H9 (cell line): ENCODE data around the gene NEAT1. TPM values are rescaled to one million over a fixed set of nuclear protein-coding genes. Genes with fewer than 3 reads are reported as not detected.

Source experiments
- DNase-seq: peaks from one replicate; pipeline ENCODE4 v3.0.0-alpha.2; 2017
- H2AFZ ChIP-seq: one replicate; pipeline ENCODE4 v1.6.1; 2013; ENCODE audit warnings: mild to moderate bottlenecking, low read length, control low read depth, moderate library complexity
- H2AK5ac ChIP-seq: 2 replicates; pipeline ENCODE4 v1.6.1; 2013; ENCODE audit warnings: low read length, control low read depth, mixed read lengths; ENCODE audit not compliant: insufficient read length
- H2BK120ac ChIP-seq: one replicate; pipeline ENCODE4 v1.6.1; 2013; ENCODE audit warnings: low read depth, mild to moderate bottlenecking, low read length, control low read depth, inconsistent platforms; ENCODE audit not compliant: poor library complexity, severe bottlenecking
- H2BK12ac ChIP-seq: 2 replicates; pipeline ENCODE4 v1.6.1; 2013; ENCODE audit warnings: low read length, control low read depth, mixed read lengths, low read depth; ENCODE audit not compliant: insufficient read length
- H2BK15ac ChIP-seq: 2 replicates; pipeline ENCODE4 v1.6.1; 2013; ENCODE audit warnings: low read depth, low read length, control low read depth
- H2BK20ac ChIP-seq: one replicate; pipeline ENCODE4 v1.6.1; 2013; ENCODE audit warnings: low read depth, mild to moderate bottlenecking, low read length, control low read depth, inconsistent platforms; ENCODE audit not compliant: poor library complexity, severe bottlenecking
- H2BK5ac ChIP-seq: 2 replicates; pipeline ENCODE4 v1.6.1; 2013; ENCODE audit warnings: low read length, control low read depth, mixed read lengths; ENCODE audit not compliant: insufficient read length
- H3K14ac ChIP-seq: 2 replicates; pipeline ENCODE4 v1.6.1; 2013; ENCODE audit warnings: low read length, control low read depth; ENCODE audit not compliant: insufficient read depth
- H3K18ac ChIP-seq: 2 replicates; pipeline ENCODE4 v1.6.1; 2013; ENCODE audit warnings: low read depth, mild to moderate bottlenecking, mixed read lengths, low read length, control low read depth; ENCODE audit not compliant: insufficient read length
- H3K23ac ChIP-seq: 2 replicates; pipeline ENCODE4 v1.6.1; 2013; ENCODE audit warnings: low read length, control low read depth, mixed read lengths, low read depth; ENCODE audit not compliant: insufficient read length
- H3K23me2 ChIP-seq: 2 replicates; pipeline ENCODE4 v1.6.1; 2013; ENCODE audit warnings: low read depth, mild to moderate bottlenecking, mixed read lengths, low read length, control low read depth; ENCODE audit not compliant: insufficient read length, poor library complexity, severe bottlenecking
- H3K27ac ChIP-seq: 2 replicates; pipeline ENCODE4 v1.5.1; 2013; ENCODE audit warnings: low read length, control low read depth, mixed read lengths, low read depth; ENCODE audit not compliant: insufficient read length
- H3K27me3 ChIP-seq: 2 replicates; pipeline ENCODE4 v1.6.1; 2013; ENCODE audit warnings: low read length, control low read depth, inconsistent platforms; ENCODE audit not compliant: insufficient read depth
- H3K4ac ChIP-seq: 2 replicates; pipeline ENCODE4 v1.6.1; 2013; ENCODE audit warnings: low read depth, mild to moderate bottlenecking, control low read depth, inconsistent platforms, low read length, moderate library complexity
- H3K4me1 ChIP-seq: 2 replicates; pipeline ENCODE4 v1.6.1; 2013; ENCODE audit warnings: low read length, control low read depth, inconsistent platforms; ENCODE audit not compliant: insufficient read depth
- H3K4me2 ChIP-seq: 2 replicates; pipeline ENCODE4 v1.6.1; 2013; ENCODE audit warnings: low read length, control low read depth, mixed read lengths; ENCODE audit not compliant: insufficient read length, insufficient read depth
- H3K56ac ChIP-seq: 2 replicates; pipeline ENCODE4 v1.6.1; 2013; ENCODE audit warnings: low read depth, mild to moderate bottlenecking, mixed read lengths, low read length, control low read depth; ENCODE audit not compliant: insufficient read length
- H3K79me1 ChIP-seq: 2 replicates; pipeline ENCODE4 v1.6.1; 2013; ENCODE audit warnings: low read depth, mild to moderate bottlenecking, moderate library complexity, low read length, control low read depth, inconsistent platforms; ENCODE audit not compliant: insufficient read depth, poor library complexity, severe bottlenecking
- H3K79me2 ChIP-seq: 2 replicates; pipeline ENCODE4 v1.6.1; 2013; ENCODE audit warnings: low read length, control low read depth, inconsistent platforms; ENCODE audit not compliant: insufficient read depth
- H3K9ac ChIP-seq: 2 replicates; pipeline ENCODE4 v1.6.1; 2013; ENCODE audit warnings: low read length, control low read depth, mixed read lengths; ENCODE audit not compliant: insufficient read length; ENCODE audit errors: extremely low read depth
- H3K9me3 ChIP-seq: one replicate; pipeline ENCODE4 v1.6.1; 2013; ENCODE audit warnings: low read depth, low read length, inconsistent platforms; ENCODE audit not compliant: control insufficient read depth
- H3T11ph ChIP-seq: one replicate; pipeline ENCODE4 v1.6.1; 2013; ENCODE audit warnings: mild to moderate bottlenecking, low read length, control low read depth, inconsistent platforms
- H4K20me1 ChIP-seq: one replicate; pipeline ENCODE4 v1.6.1; 2013; ENCODE audit not compliant: control insufficient read depth, insufficient read length, insufficient read depth
- H4K5ac ChIP-seq: 2 replicates; pipeline ENCODE4 v1.6.1; 2013; ENCODE audit warnings: low read depth, mild to moderate bottlenecking, mixed read lengths, low read length, control low read depth; ENCODE audit not compliant: insufficient read length
- H4K8ac ChIP-seq: replicated peaks from 2 replicates; pipeline ENCODE4 v1.6.1; 2013; ENCODE audit warnings: low read length, control low read depth, mixed read lengths, low read depth; ENCODE audit not compliant: insufficient read length
- H4K91ac ChIP-seq: 2 replicates; pipeline ENCODE4 v1.6.1; 2013; ENCODE audit warnings: low read depth, mild to moderate bottlenecking, moderate library complexity, mixed read lengths, low read length, control low read depth; ENCODE audit not compliant: insufficient read length
- H3K27ac Mint-ChIP-seq, 3 experiments: 2 replicates in 2 of 3; 3 replicates in 1 of 3; pipeline ENCODE4 v1.8.0; 2020 to 2021; ENCODE audit warnings: mixed read lengths in 3 of 3, mild to moderate bottlenecking in 1 of 3, moderate library complexity in 1 of 3
- H3K27me3 Mint-ChIP-seq: 2 replicates; pipeline ENCODE4 v1.8.0; 2021; ENCODE audit warnings: low read depth, mild to moderate bottlenecking, moderate library complexity, mixed read lengths
- H3K36me3 Mint-ChIP-seq, 3 experiments: 2 replicates in 2 of 3; 3 replicates in 1 of 3; pipeline ENCODE4 v1.8.0; 2020 to 2021; ENCODE audit warnings: low read depth in 3 of 3, mixed read lengths in 3 of 3; ENCODE audit not compliant: insufficient read depth in 1 of 3
- H3K4me1 Mint-ChIP-seq, 2 experiments: 2 replicates each; pipeline ENCODE4 v1.8.0; 2020; ENCODE audit warnings: mixed read lengths in 2 of 2
- H3K4me3 Mint-ChIP-seq, 2 experiments: 2 replicates in 1 of 2; 3 replicates in 1 of 2; pipeline ENCODE4 v1.8.0; 2020 to 2021; ENCODE audit warnings: mild to moderate bottlenecking in 2 of 2, mixed read lengths in 2 of 2, moderate library complexity in 1 of 2
- H3K9me3 Mint-ChIP-seq, 2 experiments: 2 replicates in 1 of 2; 3 replicates in 1 of 2; pipeline ENCODE4 v1.8.0; 2020; ENCODE audit warnings: mild to moderate bottlenecking in 2 of 2, mixed read lengths in 2 of 2, moderate library complexity in 1 of 2
- WGBS: extraction: QIAGEN DNeasy Blood & Tissue Kit; methylation state at CpG from one replicate; pipeline ENCODE4 v1.1.7; 2013; ENCODE audit warnings: missing lambda C conversion rate, low lambda C conversion rate, mixed read lengths; ENCODE audit not compliant: insufficient read length; ENCODE audit errors: extremely low coverage; 5-methylcytosine and 5-hydroxymethylcytosine counted together
- total RNA-seq: library from RNA; stranded (reverse); gene quantifications from 2 replicates; pipeline ENCODE4 v1.2.1, GENCODE V29; 2021
- TF ChIP-seq, protein P1 (sequence below): fragments of 200-600 bp; sonication (generic); conservative IDR thresholded peaks from 3 replicates; pipeline ENCODE4 v1.8.0; 2021; ENCODE audit warnings: antibody characterized with exemption, mild to moderate bottlenecking

Gene NEAT1
- total RNA-seq, 1 experiment from 2014 or later, result 12.7 TPM

DNA sequence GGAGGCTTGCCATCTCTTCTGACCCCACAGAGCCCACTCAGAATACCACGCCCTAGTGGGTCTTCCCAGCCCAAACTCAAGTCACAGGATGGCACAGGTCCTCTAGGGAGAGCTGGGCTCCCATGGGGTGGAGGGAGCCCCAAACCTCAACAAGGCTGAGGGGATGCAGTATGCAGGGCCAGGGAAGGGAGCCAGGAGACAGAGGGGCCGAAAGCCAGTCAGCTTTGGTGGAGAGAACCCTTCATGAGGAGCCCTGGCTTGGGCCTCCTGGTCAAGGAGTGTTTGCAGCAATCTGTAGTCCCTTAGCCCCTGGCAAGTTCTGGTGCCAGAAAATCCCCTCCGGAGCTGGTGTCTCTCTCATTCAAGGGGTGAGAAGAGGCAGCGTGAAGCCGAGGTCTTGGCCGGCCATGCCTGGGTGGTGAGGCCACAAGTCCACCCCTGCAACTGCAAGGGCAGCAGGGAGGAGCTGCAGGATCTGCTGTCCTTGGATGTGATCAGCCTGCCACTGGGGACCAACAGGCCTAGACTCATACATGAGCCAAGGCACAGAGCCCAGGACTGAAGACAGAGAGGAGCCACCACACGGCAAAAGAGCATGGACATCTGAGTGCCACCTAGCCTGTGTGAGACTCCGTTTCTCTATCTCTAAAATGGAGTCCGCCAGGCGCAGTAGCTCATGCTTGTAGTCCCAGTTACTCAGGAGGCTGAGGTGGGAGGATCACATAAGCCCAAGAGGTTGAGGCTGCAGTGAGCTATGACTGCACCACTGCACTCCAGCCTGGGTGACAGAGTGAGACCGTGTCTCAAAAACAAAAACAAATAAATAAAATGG is 24.1 kb downstream of the NEAT1 start:
- no peak overlapping the region for H3K14ac ChIP-seq
- no peak overlapping the region for H3K23ac ChIP-seq
- no CpG with 5 or more reads among the region's 11 CpGs for WGBS
- no peaks in the 10 kb centered on the region for H3K79me1 ChIP-seq
- Mint-ChIP-seq H3K36me3 (peaks cover 2 to 4% (median 3%) of the 10 kb centered on the region in 3 experiments; a peak in 5 of 7 replicates), H3K4me1 (peaks cover 7 to 15% of the 10 kb centered on the region in 2 experiments), H3K27ac (no peak overlapping the region), H3K27me3 (peaks cover 33% of the 10 kb centered on the region), H3K9me3 (peaks cover 14 to 17% of the 10 kb centered on the region in 2 experiments), H3K4me3 (no peak overlapping the region; a peak in 1 of 5 replicates)
- no peak overlapping the region for H4K8ac ChIP-seq
- H3T11ph ChIP-seq, result no peak overlapping the region
- H3K27ac ChIP-seq, result no peak overlapping the region
- H2BK120ac ChIP-seq, result no peak overlapping the region
- H2BK5ac ChIP-seq, result no peak overlapping the region
- no peak overlapping the region for H4K91ac ChIP-seq
- H2BK15ac ChIP-seq, result no peak overlapping the region
- no peak overlapping the region for H2AFZ ChIP-seq
- H2BK12ac ChIP-seq, result no peak overlapping the region
- no peaks in the 10 kb centered on the region for H4K20me1 ChIP-seq
- H3K18ac ChIP-seq, result no peak overlapping the region
- H3K27me3 ChIP-seq, result no peaks in the 10 kb centered on the region
- no peak overlapping the region for H3K4me2 ChIP-seq
- TF ChIP-seq, protein P1, sequence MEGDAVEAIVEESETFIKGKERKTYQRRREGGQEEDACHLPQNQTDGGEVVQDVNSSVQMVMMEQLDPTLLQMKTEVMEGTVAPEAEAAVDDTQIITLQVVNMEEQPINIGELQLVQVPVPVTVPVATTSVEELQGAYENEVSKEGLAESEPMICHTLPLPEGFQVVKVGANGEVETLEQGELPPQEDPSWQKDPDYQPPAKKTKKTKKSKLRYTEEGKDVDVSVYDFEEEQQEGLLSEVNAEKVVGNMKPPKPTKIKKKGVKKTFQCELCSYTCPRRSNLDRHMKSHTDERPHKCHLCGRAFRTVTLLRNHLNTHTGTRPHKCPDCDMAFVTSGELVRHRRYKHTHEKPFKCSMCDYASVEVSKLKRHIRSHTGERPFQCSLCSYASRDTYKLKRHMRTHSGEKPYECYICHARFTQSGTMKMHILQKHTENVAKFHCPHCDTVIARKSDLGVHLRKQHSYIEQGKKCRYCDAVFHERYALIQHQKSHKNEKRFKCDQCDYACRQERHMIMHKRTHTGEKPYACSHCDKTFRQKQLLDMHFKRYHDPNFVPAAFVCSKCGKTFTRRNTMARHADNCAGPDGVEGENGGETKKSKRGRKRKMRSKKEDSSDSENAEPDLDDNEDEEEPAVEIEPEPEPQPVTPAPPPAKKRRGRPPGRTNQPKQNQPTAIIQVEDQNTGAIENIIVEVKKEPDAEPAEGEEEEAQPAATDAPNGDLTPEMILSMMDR, result no peak
- no peak for DNase-seq
- H4K5ac ChIP-seq, result no peak overlapping the region
- no peaks in the 10 kb centered on the region for H3K4me1 ChIP-seq
- H3K23me2 ChIP-seq, result no peaks in the 10 kb centered on the region
- H3K56ac ChIP-seq, result no peak overlapping the region
- H3K4ac ChIP-seq, result no peak overlapping the region
- no peaks in the 10 kb centered on the region for H3K79me2 ChIP-seq
- no peak overlapping the region for H2AK5ac ChIP-seq
- no peaks in the 10 kb centered on the region for H3K9me3 ChIP-seq
- H2BK20ac ChIP-seq, result no peak overlapping the region
- H3K9ac ChIP-seq, result no peak overlapping the region
